Vagina (tissue), 2 donors: ENCODE measurements around the gene ZNF536. TPM values are rescaled to one million over a fixed set of nuclear protein-coding genes. Genes with fewer than 3 reads are reported as not detected.

Source experiments
- DNase-seq, 2 donors: peaks; one replicate each; pipeline ENCODE4 v3.0.0-alpha.2; 2017; ENCODE audit errors: extremely low spot score in 2 of 2
- H3K27ac ChIP-seq: fragments of 200-600 bp; sonication (generic); one replicate; pipeline ENCODE4 v1.5.1; 2019
- H3K27me3 ChIP-seq: fragments of 200-600 bp; sonication (generic); one replicate; pipeline ENCODE4 v1.5.1; 2019
- H3K36me3 ChIP-seq, 2 donors: fragments of 200-600 bp; sonication (generic); one replicate each; pipeline ENCODE4 v1.5.1; 2017 to 2019
- H3K4me1 ChIP-seq: fragments of 200-600 bp; sonication (generic); one replicate; pipeline ENCODE4 v1.5.1; 2019
- H3K4me3 ChIP-seq, 2 donors: fragments of 200-600 bp; sonication (generic); 1 replicate in 1 of 2; 2 replicates in 1 of 2; pipeline ENCODE4 v1.5.1; 2016 to 2019
- H3K9me3 ChIP-seq: fragments of 200-600 bp; sonication (generic); one replicate; pipeline ENCODE4 v1.5.1; 2019
- CTCF ChIP-seq, 3 experiments: fragments of 450-650 bp in 2 of 3; fragments of 200-600 bp in 1 of 3; sonication (generic) in 1 of 3; IDR thresholded peaks; one replicate each; pipeline ENCODE4 v1.5.1; 2017 to 2019; ENCODE audit warnings: antibody characterized with exemption in 3 of 3, mild to moderate bottlenecking in 2 of 3, moderate library complexity in 2 of 3
- POLR2A ChIP-seq, 2 donors: fragments of 450-650 bp; IDR thresholded peaks; one replicate each; pipeline ENCODE4 v1.6.1; 2017; ENCODE audit warnings: antibody characterized with exemption in 2 of 2, mild to moderate bottlenecking in 2 of 2, moderate library complexity in 2 of 2
- POLR2AphosphoS5 ChIP-seq, 2 donors: sonication (generic); formaldehyde crosslinking; IDR thresholded peaks; one replicate each; pipeline ENCODE4 v1.9.0; 2017; ENCODE audit warnings: antibody characterized with exemption in 2 of 2, mild to moderate bottlenecking in 2 of 2, low read depth in 1 of 2; ENCODE audit not compliant: insufficient read depth in 1 of 2
- intact Hi-C: fragments of 100-400 bp; cut with DNase I; formaldehyde crosslinking; loops from one replicate; pipeline ENCODE4 v1.15.1; 2023
- total RNA-seq: library from RNA; depleted of rRNA; stranded (reverse); fragments of >200 nt; gene quantifications from one replicate; pipeline ENCODE4 v1.2.3, GENCODE V29; 2016

The ZNF536 gene
- total RNA-seq, 1 donor from 2014 or later = 2.5 TPM

- H3K4me3 ChIP-seq = no peak overlapping the region
- no peak for DNase-seq
- no peaks in the 10 kb centered on the region for H3K9me3 ChIP-seq
- TF ChIP-seq POLR2AphosphoS5 (IDR thresholded peaks at IDR 0.05; ENCODE audit: insufficient read depth in 1 of 2, low read depth in 1 of 2) = no peak
- TF ChIP-seq CTCF (IDR thresholded peaks at IDR 0.05) = no peak
- TF ChIP-seq POLR2A (IDR thresholded peaks at IDR 0.05) = no peak
- H3K27ac ChIP-seq = no peak overlapping the region
- no peaks in the 10 kb centered on the region for H3K4me1 ChIP-seq
- no peaks in the 10 kb centered on the region for H3K27me3 ChIP-seq
- H3K36me3 ChIP-seq = no peaks in the 10 kb centered on the region
- intact Hi-C loops = no loop called here
Measured at GRCh38 chr19:30441011-30441410, 68.8 kb downstream of the ZNF536 start.

- no peak overlapping the region for H3K4me3 ChIP-seq
- H3K27me3 ChIP-seq = no peaks in the 10 kb centered on the region
- H3K36me3 ChIP-seq = no peaks in the 10 kb centered on the region
- TF ChIP-seq CTCF (IDR thresholded peaks at IDR 0.05) (no peak), POLR2AphosphoS5 (IDR thresholded peaks at IDR 0.05; ENCODE audit: insufficient read depth in 1 of 2, low read depth in 1 of 2) (no peak), POLR2A (IDR thresholded peaks at IDR 0.05) (no peak)
- H3K9me3 ChIP-seq = no peaks in the 10 kb centered on the region
- intact Hi-C loops = no loop called here
- no peak overlapping the region for H3K27ac ChIP-seq
- no peaks in the 10 kb centered on the region for H3K4me1 ChIP-seq
- no peak for DNase-seq
Measured at GRCh38 chr19:30442674-30443073, 70.5 kb downstream of the ZNF536 start.

- intact Hi-C loops = no loop called here
- Histone ChIP-seq H3K36me3 (no peaks in the 10 kb centered on the region), H3K4me1 (no peaks in the 10 kb centered on the region), H3K4me3 (no peak overlapping the region), H3K9me3 (no peaks in the 10 kb centered on the region), H3K27ac (no peak overlapping the region), H3K27me3 (no peaks in the 10 kb centered on the region)
- TF ChIP-seq POLR2AphosphoS5 (IDR thresholded peaks at IDR 0.05; ENCODE audit: insufficient read depth in 1 of 2, low read depth in 1 of 2) (no peak), POLR2A (IDR thresholded peaks at IDR 0.05) (no peak), CTCF (IDR thresholded peaks at IDR 0.05) (no peak)
- no peak for DNase-seq
Measured at GRCh38 chr19:30443531-30444252, 71.5 kb downstream of the ZNF536 start.

GRCh38 chr19:30444253-30444671, 72.1 kb downstream of the ZNF536 start:
- H3K4me1 ChIP-seq = peaks cover 2% of the 10 kb centered on the region
- no peaks in the 10 kb centered on the region for H3K36me3 ChIP-seq
- H3K27ac ChIP-seq = no peak overlapping the region
- no peaks in the 10 kb centered on the region for H3K9me3 ChIP-seq
- no peak overlapping the region for H3K4me3 ChIP-seq
- H3K27me3 ChIP-seq = no peaks in the 10 kb centered on the region
- no peak for DNase-seq
- TF ChIP-seq POLR2AphosphoS5 (IDR thresholded peaks at IDR 0.05; ENCODE audit: insufficient read depth in 1 of 2, low read depth in 1 of 2) = no peak
- no peak for TF ChIP-seq POLR2A (IDR thresholded peaks at IDR 0.05)
- no peak for TF ChIP-seq CTCF (IDR thresholded peaks at IDR 0.05)
- intact Hi-C loops = no loop called here

GRCh38 chr19:30444686-30445232, 72.6 kb downstream of the ZNF536 start:
- intact Hi-C loops = no loop called here
- Histone ChIP-seq H3K27me3 (no peaks in the 10 kb centered on the region), H3K4me1 (peaks cover 7% of the 10 kb centered on the region), H3K27ac (no peak overlapping the region), H3K4me3 (no peak overlapping the region), H3K9me3 (no peaks in the 10 kb centered on the region), H3K36me3 (no peaks in the 10 kb centered on the region)
- TF ChIP-seq POLR2AphosphoS5 (IDR thresholded peaks at IDR 0.05; ENCODE audit: insufficient read depth in 1 of 2, low read depth in 1 of 2) = no peak
- no peak for TF ChIP-seq CTCF (IDR thresholded peaks at IDR 0.05)
- no peak for TF ChIP-seq POLR2A (IDR thresholded peaks at IDR 0.05)
- DNase-seq = no peak
